Activated CD4-positive, alpha-beta T cell treated with anti-CD3 and anti-CD28 coated beads for 36 hours (primary cell): Measurements from ENCODE around the gene EMP2. TPM values are rescaled to one million over a fixed set of nuclear protein-coding genes. Genes with fewer than 3 reads are reported as not detected.

Source experiments
- ATAC-seq: fragments of 200-7000 bp; cut with Tn5 transposase; one replicate; pipeline ENCODE4 v1.10.0; 2021; ENCODE audit warnings: mild to moderate bottlenecking, moderate library complexity
- CTCF ChIA-PET: fragments of 350-600 bp; sonication (Branson Sonifier 250); formaldehyde crosslinking; loops from one replicate; lab custom pipeline; 2021; ENCODE audit warnings: antibody characterized with exemption; lab: Charles Lee
- POLR2A ChIA-PET: fragments of 350-600 bp; sonication (Branson Sonifier 250); formaldehyde crosslinking; loops from one replicate; lab custom pipeline; 2021; ENCODE audit warnings: antibody characterized with exemption, inconsistent platforms; lab: Charles Lee
- DNase-seq: peaks from one replicate; pipeline ENCODE4 v3.0.0-alpha.2; 2020
- H3K27ac Mint-ChIP-seq: one replicate; pipeline ENCODE4 v1.8.0; 2021; ENCODE audit warnings: mixed read lengths
- H3K27me3 Mint-ChIP-seq: one replicate; pipeline ENCODE4 v1.8.0; 2021; ENCODE audit warnings: mixed read lengths
- H3K36me3 Mint-ChIP-seq: one replicate; pipeline ENCODE4 v1.8.0; 2021; ENCODE audit warnings: low read depth, mixed read lengths
- H3K4me1 Mint-ChIP-seq: one replicate; pipeline ENCODE4 v1.8.0; 2021; ENCODE audit warnings: mixed read lengths
- H3K4me3 Mint-ChIP-seq: one replicate; pipeline ENCODE4 v1.8.0; 2021; ENCODE audit warnings: mild to moderate bottlenecking, moderate library complexity, mixed read lengths
- H3K9me3 Mint-ChIP-seq: one replicate; pipeline ENCODE4 v1.8.0; 2021; ENCODE audit warnings: low read depth, mixed read lengths
- intact Hi-C, 2 experiments: fragments of 100-400 bp; cut with DNase I in 1 of 2; cut with micrococcal nuclease in 1 of 2; formaldehyde crosslinking; loops; one replicate each; pipeline versions ENCODE4 v1.14.2 to v1.15.1; 2022 to 2024; cut with DNase I, micrococcal nuclease
- total RNA-seq, 2 experiments: library from RNA; stranded (reverse); gene quantifications; one replicate each; pipeline ENCODE4 v1.2.3, GENCODE V29; 2021

Gene EMP2
- total RNA-seq, 2 experiments from 2014 or later: not detected

- Mint-ChIP-seq H3K9me3 (no peaks in the 10 kb centered on the region), H3K4me3 (no peak overlapping the region), H3K4me1 (no peaks in the 10 kb centered on the region), H3K27me3 (peaks cover 9% of the 10 kb centered on the region), H3K36me3 (no peaks in the 10 kb centered on the region), H3K27ac (no peak overlapping the region)
- ATAC-seq (no peak), DNase-seq (no peak)
- ChIA-PET CTCF (no interaction called here), POLR2A (interaction anchor here (0.7 kb wide), 1 partner anchor 91 kb away, joined by 4 read pairs; no protein-coding TSS in a partner anchor)
- intact Hi-C loops: no loop called here
These were observed 26.8 kb upstream of the EMP2 start for GRCh38 chr16:10607157-10607556.

- Mint-ChIP-seq H3K27ac (no peak overlapping the region), H3K27me3 (peaks cover 9% of the 10 kb centered on the region), H3K4me1 (no peaks in the 10 kb centered on the region), H3K36me3 (no peaks in the 10 kb centered on the region), H3K9me3 (no peaks in the 10 kb centered on the region), H3K4me3 (no peak overlapping the region)
- ChIA-PET CTCF (no interaction called here), POLR2A (interaction anchor here (0.7 kb wide), 1 partner anchor 91 kb away, joined by 4 read pairs; no protein-coding TSS in a partner anchor)
- ATAC-seq (no peak), DNase-seq (no peak)
- intact Hi-C loops: no loop called here
These were observed 26.2 kb upstream of the EMP2 start for GRCh38 chr16:10606607-10607006.

GRCh38 chr16:10605636-10606035 lies 25.2 kb upstream of the EMP2 start:
- Mint-ChIP-seq H3K27ac (no peak overlapping the region), H3K4me1 (no peaks in the 10 kb centered on the region), H3K9me3 (no peaks in the 10 kb centered on the region), H3K27me3 (peaks cover 9% of the 10 kb centered on the region), H3K36me3 (no peaks in the 10 kb centered on the region), H3K4me3 (no peak overlapping the region)
- ChIA-PET CTCF (no interaction called here), POLR2A (interaction anchor here (0.6 kb wide), 1 partner anchor 698 kb away, joined by 3 read pairs; no protein-coding TSS in a partner anchor)
- ATAC-seq (no peak), DNase-seq (no peak)
- intact Hi-C loops: no loop called here

- ATAC-seq (no peak), DNase-seq (no peak)
- Mint-ChIP-seq H3K9me3 (no peaks in the 10 kb centered on the region), H3K4me1 (no peaks in the 10 kb centered on the region), H3K27me3 (peaks cover 13% of the 10 kb centered on the region), H3K36me3 (no peaks in the 10 kb centered on the region), H3K27ac (no peak overlapping the region), H3K4me3 (no peak overlapping the region)
- CTCF ChIA-PET: interaction anchor here (1.0 kb wide), 1 partner anchor 395 kb away, joined by 3 read pairs; no protein-coding TSS in a partner anchor
- intact Hi-C loops: no loop called here
- POLR2A ChIA-PET: no interaction called here
These were observed 21.3 kb upstream of the EMP2 start for GRCh38 chr16:10601444-10602408.

GRCh38 chr16:10600782-10601443 lies 20.5 kb upstream of the EMP2 start:
- POLR2A ChIA-PET: interaction anchor here (0.5 kb wide), 1 partner anchor 49 kb away, joined by 9 read pairs; no protein-coding TSS in a partner anchor
- Mint-ChIP-seq H3K27ac (no peak overlapping the region), H3K4me1 (no peaks in the 10 kb centered on the region), H3K9me3 (no peaks in the 10 kb centered on the region), H3K36me3 (no peaks in the 10 kb centered on the region), H3K27me3 (peaks cover 11% of the 10 kb centered on the region), H3K4me3 (no peak overlapping the region)
- ATAC-seq (peak; percentile 55), DNase-seq (no peak)
- CTCF ChIA-PET: interaction anchor here (0.6 kb wide), 1 partner anchor 338 kb away, joined by 3 read pairs; no protein-coding TSS in a partner anchor
- intact Hi-C loops: no loop called here

GRCh38 chr16:10599626-10600025 lies 19.2 kb upstream of the EMP2 start:
- no peak for ATAC-seq
- no peak for DNase-seq
- H3K4me1 Mint-ChIP-seq: no peaks in the 10 kb centered on the region
- peaks cover 11% of the 10 kb centered on the region for H3K27me3 Mint-ChIP-seq
- no peak overlapping the region for H3K4me3 Mint-ChIP-seq
- no peaks in the 10 kb centered on the region for H3K36me3 Mint-ChIP-seq
- H3K9me3 Mint-ChIP-seq: no peaks in the 10 kb centered on the region
- H3K27ac Mint-ChIP-seq: no peak overlapping the region
- intact Hi-C loops: no loop called here
- CTCF ChIA-PET: no interaction called here
- POLR2A ChIA-PET: interaction anchor here (0.6 kb wide), 2 partner anchors 341 to 652 kb away, joined by 4 to 5 read pairs; no protein-coding TSS in a partner anchor

GRCh38 chr16:10598157-10598556 lies 17.8 kb upstream of the EMP2 start:
- peaks cover 11% of the 10 kb centered on the region for H3K27me3 Mint-ChIP-seq
- ChIA-PET CTCF (no interaction called here), POLR2A (no interaction called here)
- DNase-seq: no peak
- H3K4me1 Mint-ChIP-seq: no peaks in the 10 kb centered on the region
- H3K4me3 Mint-ChIP-seq: no peak overlapping the region
- intact Hi-C loops: no loop called here
- no peaks in the 10 kb centered on the region for H3K9me3 Mint-ChIP-seq
- ATAC-seq: no peak
- no peaks in the 10 kb centered on the region for H3K36me3 Mint-ChIP-seq
- H3K27ac Mint-ChIP-seq: no peak overlapping the region

- ChIA-PET CTCF (no interaction called here), POLR2A (no interaction called here)
- Mint-ChIP-seq H3K36me3 (no peaks in the 10 kb centered on the region), H3K4me3 (no peak overlapping the region), H3K27me3 (peaks cover 8% of the 10 kb centered on the region), H3K4me1 (no peaks in the 10 kb centered on the region), H3K27ac (no peak overlapping the region), H3K9me3 (no peaks in the 10 kb centered on the region)
- intact Hi-C loops: no loop called here
- ATAC-seq: peak; percentile 55
- DNase-seq: no peak
These were observed 16.8 kb upstream of the EMP2 start for GRCh38 chr16:10597187-10597601.

- no peak overlapping the region for H3K4me3 Mint-ChIP-seq
- peaks cover 7% of the 10 kb centered on the region for H3K27me3 Mint-ChIP-seq
- CTCF ChIA-PET: no interaction called here
- ATAC-seq (no peak), DNase-seq (no peak)
- H3K27ac Mint-ChIP-seq: no peak overlapping the region
- H3K36me3 Mint-ChIP-seq: no peaks in the 10 kb centered on the region
- POLR2A ChIA-PET: no interaction called here
- intact Hi-C loops: no loop called here
- H3K4me1 Mint-ChIP-seq: no peaks in the 10 kb centered on the region
- no peaks in the 10 kb centered on the region for H3K9me3 Mint-ChIP-seq
These were observed 14.0 kb upstream of the EMP2 start for GRCh38 chr16:10594312-10594950.

GRCh38 chr16:10592611-10593010 lies 12.2 kb upstream of the EMP2 start:
- H3K4me1 Mint-ChIP-seq: no peaks in the 10 kb centered on the region
- H3K27ac Mint-ChIP-seq: no peak overlapping the region
- DNase-seq (no peak), ATAC-seq (no peak)
- no peak overlapping the region for H3K4me3 Mint-ChIP-seq
- CTCF ChIA-PET: no interaction called here
- H3K27me3 Mint-ChIP-seq: peaks cover 11% of the 10 kb centered on the region
- POLR2A ChIA-PET: no interaction called here
- no peaks in the 10 kb centered on the region for H3K9me3 Mint-ChIP-seq
- H3K36me3 Mint-ChIP-seq: no peaks in the 10 kb centered on the region
- intact Hi-C loops: no loop called here

GRCh38 chr16:10590342-10590741 lies 9.9 kb upstream of the EMP2 start:
- Mint-ChIP-seq H3K9me3 (no peaks in the 10 kb centered on the region), H3K4me3 (no peak overlapping the region), H3K27ac (no peak overlapping the region), H3K27me3 (peaks cover 8% of the 10 kb centered on the region), H3K36me3 (no peaks in the 10 kb centered on the region), H3K4me1 (no peaks in the 10 kb centered on the region)
- intact Hi-C loops: no loop called here
- ATAC-seq (no peak), DNase-seq (no peak)
- ChIA-PET CTCF (no interaction called here), POLR2A (no interaction called here)
